HG02884 (cell line): ENCODE data around the gene KIF2A.

Source experiments
- ATAC-seq: cut with Tn5 transposase; IDR thresholded peaks from one replicate; pipeline ENCODE4 v1.9.1; 2021; ENCODE audit warnings: mild to moderate bottlenecking, moderate library complexity; ENCODE audit not compliant: unreplicated experiment

The KIF2A gene

DNA sequence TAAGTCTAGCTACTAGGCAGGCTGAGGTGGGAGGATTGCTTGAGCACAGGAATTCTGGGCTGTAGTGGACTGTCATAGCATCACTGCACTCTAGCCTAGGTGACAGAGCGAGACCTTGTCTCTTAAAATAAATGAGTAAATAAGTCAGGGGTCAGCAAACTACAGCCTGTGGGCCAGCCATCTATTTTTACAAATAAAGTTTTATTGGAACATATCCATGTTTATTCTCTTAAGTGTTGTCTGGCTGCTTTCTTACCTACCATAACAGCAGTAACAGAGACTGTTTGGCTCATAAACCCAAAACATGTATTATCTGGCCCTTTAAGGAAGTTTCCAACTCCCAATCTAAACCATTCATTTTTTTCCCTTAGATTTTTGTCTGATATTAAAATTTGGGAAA lies 68.1 kb downstream of the KIF2A start:
- no peak for ATAC-seq

- ATAC-seq, result no peak
These were observed 69.6 kb downstream of the KIF2A start for GRCh38 chr5:62375627-62376026.

- no peak for ATAC-seq
These were observed 70.1 kb downstream of the KIF2A start for GRCh38 chr5:62376064-62376463.

GRCh38 chr5:62385131-62385530 lies 79.1 kb downstream of the KIF2A start:
- ATAC-seq, result no peak

GRCh38 chr5:62385816-62386400 lies 79.9 kb downstream of the KIF2A start:
- no peak for ATAC-seq

DNA sequence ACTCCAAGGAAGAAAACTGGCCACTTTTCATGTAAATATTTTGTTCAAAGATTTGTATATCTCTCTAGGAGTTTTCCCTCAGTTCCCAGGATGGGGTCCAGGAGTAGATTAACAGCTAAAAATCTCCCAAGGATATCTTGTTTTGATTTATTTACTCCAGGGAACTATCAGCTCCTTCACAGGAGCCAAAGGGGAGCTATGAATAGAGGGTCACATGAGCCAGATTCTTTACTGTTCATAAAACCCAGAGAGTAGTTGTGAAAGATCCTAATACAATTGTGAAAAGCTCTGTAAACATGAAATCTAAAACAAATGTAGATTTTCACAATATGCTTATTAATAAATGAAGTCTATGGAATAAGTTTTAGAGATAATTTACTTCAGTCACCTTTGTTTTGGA lies 80.8 kb downstream of the KIF2A start:
- no peak for ATAC-seq

GRCh38 chr5:62395210-62395950 lies 89.4 kb downstream of the KIF2A start:
- ATAC-seq, result no peak

DNA sequence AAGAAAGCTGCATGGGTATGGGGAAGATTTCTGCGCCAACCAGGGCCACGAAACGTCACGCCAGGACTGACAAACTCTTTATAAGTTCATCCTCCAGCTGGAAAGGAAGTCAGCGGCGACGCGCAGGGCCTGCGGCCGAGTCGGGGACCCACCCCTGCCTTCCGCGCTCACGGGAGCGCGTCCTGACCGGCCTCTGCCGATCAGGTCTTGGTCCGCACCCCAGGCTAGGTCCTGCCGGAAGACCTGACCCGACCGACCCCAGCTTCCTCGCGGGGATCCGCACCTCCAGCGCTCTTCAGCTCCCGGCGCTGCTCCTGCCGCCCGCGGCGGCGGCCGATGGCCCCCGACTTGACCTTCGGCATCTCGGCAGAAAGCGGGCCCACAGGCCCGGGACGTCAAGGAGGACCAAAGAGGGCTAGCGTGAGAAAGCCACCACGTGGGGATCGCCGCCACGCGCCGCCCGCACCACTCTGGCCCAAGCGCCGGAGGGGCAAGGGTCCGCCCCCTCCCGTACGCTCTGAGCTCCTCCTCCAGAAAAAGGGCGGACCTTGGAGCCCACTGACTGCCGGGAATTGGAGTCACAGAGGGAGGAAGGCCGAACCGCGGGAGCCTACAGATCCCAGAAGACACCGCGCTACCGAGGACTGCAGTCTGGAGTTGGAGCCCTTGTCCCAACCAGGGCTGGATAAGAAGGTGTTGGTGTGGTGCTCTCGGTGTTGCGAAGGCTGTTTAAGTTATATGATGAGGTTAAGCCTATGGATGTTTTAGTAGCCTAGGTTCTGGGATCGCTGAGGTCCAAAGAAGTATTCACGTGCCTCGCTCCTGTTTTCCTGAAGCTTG lies 97.6 kb downstream of the KIF2A start, which contains the start of gene DIMT1:
Gene DIMT1 (minus strand): TSS at position 495 of the 840 bp plus-strand sequence. CDS start 133 bp downstream, at position 362.
- ATAC-seq, result peak; percentile 96

- peak; percentile 94 for ATAC-seq
These were observed 106.7 kb downstream of the KIF2A start, which contains the start of gene IPO11 for GRCh38 chr5:62412549-62413329. Gene IPO11 (plus strand): TSS chr5:62412763. CDS start chr5:62437280, 24,517 bp downstream.

GRCh38 chr5:62413711-62414110 lies 107.7 kb downstream of the KIF2A start:
- ATAC-seq, result no peak

DNA sequence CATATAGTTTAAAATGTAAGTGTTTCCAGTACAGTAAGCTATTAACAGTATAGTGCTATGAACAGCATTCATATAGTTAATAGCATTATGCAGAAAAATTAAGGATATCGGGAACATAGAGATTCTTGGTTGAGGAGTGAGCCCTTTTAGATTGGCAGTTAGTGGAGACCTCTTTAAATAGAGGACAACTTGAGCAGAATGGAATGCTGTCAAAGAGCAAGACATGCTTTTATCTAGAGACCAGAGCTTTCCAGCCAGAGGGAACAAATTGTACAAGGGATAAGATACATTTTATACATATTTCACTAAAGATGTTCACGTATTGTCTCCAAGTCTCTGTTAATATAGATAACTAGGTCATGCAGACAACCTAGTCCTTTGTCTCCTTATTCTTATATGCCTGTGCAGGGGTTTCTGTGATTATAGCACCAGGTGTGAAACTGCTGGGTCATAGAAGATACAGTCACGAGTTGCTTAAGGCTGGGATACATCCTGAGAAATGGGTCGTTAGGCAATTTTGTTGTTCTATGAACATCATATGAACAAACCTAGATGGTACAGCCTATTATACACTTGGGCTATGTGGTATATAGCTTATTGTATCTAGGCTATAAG lies 112.6 kb downstream of the KIF2A start:
- ATAC-seq, result no peak

DNA sequence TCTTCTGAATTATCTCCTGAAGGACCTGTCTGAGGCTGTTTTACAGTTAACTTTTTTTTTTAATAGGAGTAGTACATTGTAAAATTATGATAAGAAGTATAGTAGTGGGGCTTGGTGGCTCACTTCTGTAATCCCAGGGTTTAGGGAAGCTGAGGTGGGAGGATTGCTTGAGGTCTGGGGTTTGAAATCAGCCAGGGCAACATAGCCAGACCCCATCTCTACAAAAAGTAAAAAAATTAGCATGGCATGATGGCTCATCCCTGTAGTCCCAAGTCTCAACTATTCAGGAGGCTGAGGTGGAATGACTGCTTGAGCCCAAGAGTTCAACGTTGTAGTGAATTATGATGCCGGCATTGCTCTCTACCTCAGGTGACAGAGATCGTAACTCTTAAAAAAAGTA lies 113.6 kb downstream of the KIF2A start:
- no peak for ATAC-seq

GRCh38 chr5:62421414-62421813 lies 115.4 kb downstream of the KIF2A start:
- no peak for ATAC-seq

GRCh38 chr5:62424763-62425162 lies 118.8 kb downstream of the KIF2A start:
- ATAC-seq, result no peak

- no peak for ATAC-seq
These were observed 126.0 kb downstream of the KIF2A start for GRCh38 chr5:62431735-62432620.

GRCh38 chr5:62432621-62433064 lies 126.6 kb downstream of the KIF2A start:
- ATAC-seq, result no peak
